K562 (cell line): Measurements from ENCODE around the gene SNX15. TPM values are rescaled to one million over a fixed set of nuclear protein-coding genes. Genes with fewer than 3 reads are reported as not detected.

Source experiments
- BCLAF1 ChIP-seq, 2 experiments: fragments of 450-650 bp in 1 of 2; IDR thresholded peaks; 2 replicates each; pipeline ENCODE4 v1.6.1; 2011 to 2017; ENCODE audit warnings: low read depth in 2 of 2, antibody characterized with exemption in 1 of 2, borderline replicate concordance in 1 of 2, low read length in 1 of 2, mild to moderate bottlenecking in 1 of 2, mixed read lengths in 1 of 2; ENCODE audit not compliant: control insufficient read depth in 1 of 2
- CEBPB ChIP-seq: fragments of 450-650 bp; IDR thresholded peaks from 2 replicates; pipeline ENCODE4 v1.6.1; 2016; ENCODE audit warnings: missing genetic modification characterization, missing compliant biosample characterization
- FOXP4 ChIP-seq: sonication (generic); formaldehyde crosslinking; IDR thresholded peaks from 2 replicates; pipeline ENCODE4 v1.8.0; 2022; ENCODE audit warnings: mild to moderate bottlenecking, missing genetic modification reagents, borderline replicate concordance
- POLR2AphosphoS5 ChIP-seq: IDR thresholded peaks from 2 replicates; pipeline ENCODE4 v1.6.1; 2011; ENCODE audit warnings: mild to moderate bottlenecking, low read depth, low read length, moderate library complexity; ENCODE audit not compliant: control insufficient read depth, insufficient read depth
- RBM34 ChIP-seq: fragments of 200-400 bp; formaldehyde crosslinking; IDR thresholded peaks from 2 replicates; pipeline ENCODE4 v1.6.1; 2018; ENCODE audit warnings: low read length, borderline replicate concordance; ENCODE audit not compliant: insufficient read depth
- SMARCE1 ChIP-seq: fragments of 450-650 bp; IDR thresholded peaks from 2 replicates; pipeline ENCODE4 v1.7.1; 2016; ENCODE audit warnings: mild to moderate bottlenecking
- TOE1 ChIP-seq, 2 experiments: fragments of 450-650 bp in 1 of 2; sonication (generic) in 1 of 2; formaldehyde crosslinking in 1 of 2; IDR thresholded peaks; 2 replicates each; pipeline versions ENCODE4 v1.7.1 to v1.8.0; 2016 to 2022; ENCODE audit warnings: borderline replicate concordance in 2 of 2, mild to moderate bottlenecking in 2 of 2, antibody characterized with exemption in 1 of 2, inconsistent platforms in 1 of 2, low read depth in 1 of 2, missing genetic modification reagents in 1 of 2, moderate library complexity in 1 of 2
- ZNF175 ChIP-seq: fragments of 200-800 bp; sonication (Bioruptor generic); IDR thresholded peaks from 2 replicates; pipeline ENCODE4 v1.6.1; 2016; ENCODE audit warnings: low read depth, mild to moderate bottlenecking, missing genetic modification characterization, missing compliant biosample characterization
- ZNF217 ChIP-seq: sonication (generic); formaldehyde crosslinking; IDR thresholded peaks from 2 replicates; pipeline ENCODE4 v1.8.0; 2022; ENCODE audit warnings: mild to moderate bottlenecking, missing genetic modification reagents
- ZNF3 ChIP-seq: fragments of 250-450 bp; sonication (Bioruptor Pico); IDR thresholded peaks from 2 replicates; pipeline ENCODE4 v1.5.0; 2021; ENCODE audit warnings: mild to moderate bottlenecking, moderate library complexity
- ZNF639 ChIP-seq, 2 experiments: fragments of 200-800 bp in 1 of 2; sonication (Bioruptor generic) in 1 of 2; sonication (generic) in 1 of 2; formaldehyde crosslinking in 1 of 2; IDR thresholded peaks in 1 of 2; conservative IDR thresholded peaks in 1 of 2; 2 replicates each; pipeline versions ENCODE4 v1.5.0 to v1.6.1; 2016 to 2020; ENCODE audit warnings: missing compliant biosample characterization in 1 of 2, missing genetic modification characterization in 1 of 2, missing genetic modification reagents in 1 of 2
- ZNF668 ChIP-seq: fragments of 250-450 bp; sonication (Bioruptor Pico); IDR thresholded peaks from 2 replicates; pipeline ENCODE4 v1.8.0; 2022; ENCODE audit warnings: mild to moderate bottlenecking, inconsistent platforms
- ZNF766 ChIP-seq: fragments of 200-800 bp; sonication (Bioruptor generic); conservative IDR thresholded peaks from 2 replicates; pipeline ENCODE4 v1.6.1; 2016; ENCODE audit warnings: missing genetic modification characterization, missing compliant biosample characterization
- polyA plus RNA-seq, 8 experiments: library from polyadenylated mRNA; depleted of rRNA in 4 of 8; stranded (reverse) in 5 of 8; unstranded in 3 of 8; fragments of >200 nt; fragmentation: Nextera tagmentation in 2 of 8; fragmentation: Illumina TruSeq in 1 of 8; extraction: Ambion mirVana in 2 of 8; extraction: Trizol in 1 of 8; gene quantifications; 2 replicates each; pipeline versions ENCODE4 v1.2.1 to v1.2.3, GENCODE V29; 2011 to 2014; ENCODE audit warnings: inconsistent platforms in 1 of 8, missing spikeins in 1 of 8
- total RNA-seq, 7 experiments: library from RNA; depleted of rRNA in 6 of 7; stranded (reverse); fragments of >200 nt in 6 of 7; fragmentation: Illumina TruSeq in 2 of 7; extraction: Trizol in 2 of 7; gene quantifications; 2 replicates each; pipeline versions ENCODE4 v1.2.1 to v1.2.3, GENCODE V29; 2011 to 2021; ENCODE audit warnings: low replicate concordance in 1 of 7
- TF ChIP-seq, protein P1 (sequence below): sonication (generic); IDR thresholded peaks from 2 replicates; pipeline ENCODE4 v1.6.1; 2016

The SNX15 gene
- total and polyA plus RNA-seq, 9 of the 15 experiments (the other 6 are each of a cell fraction or from before 2014, with no cell fraction given) = 1.8 to 27.8 (median 15.2) TPM

- TF ChIP-seq FOXP4 (CRISPR knock-in tag) (no peak), BCLAF1 (IDR thresholded peaks at IDR 0.05; ENCODE audit: borderline replicate concordance in 1 of 2, control insufficient read depth in 1 of 2, low read depth in 2 of 2, low read length in 1 of 2) (no peak), ZNF175 (CRISPR knock-in tag) (no peak), POLR2AphosphoS5 (peak; percentile 63; the same call in 1 of the 2 replicates), CEBPB (peak; percentile 37; the same call in 1 of the 2 replicates), ZNF217 (CRISPR knock-in tag) (no peak), ZNF766 (no peak), ZNF3 (no peak), ZNF668 (CRISPR knock-in tag) (no peak), RBM34 (no peak), ZNF639 (CRISPR knock-in tag; conservative IDR thresholded peaks at IDR 0.05 in 1 of 2, IDR thresholded peaks at IDR 0.05 in 1 of 2) (no peak), TOE1 (IDR thresholded peaks at IDR 0.05; ENCODE audit: borderline replicate concordance) (no peak), TOE1 (CRISPR knock-in tag; IDR thresholded peaks at IDR 0.05; ENCODE audit: borderline replicate concordance, low read depth) (no peak), SMARCE1 (no peak)
- TF ChIP-seq, protein P1, sequence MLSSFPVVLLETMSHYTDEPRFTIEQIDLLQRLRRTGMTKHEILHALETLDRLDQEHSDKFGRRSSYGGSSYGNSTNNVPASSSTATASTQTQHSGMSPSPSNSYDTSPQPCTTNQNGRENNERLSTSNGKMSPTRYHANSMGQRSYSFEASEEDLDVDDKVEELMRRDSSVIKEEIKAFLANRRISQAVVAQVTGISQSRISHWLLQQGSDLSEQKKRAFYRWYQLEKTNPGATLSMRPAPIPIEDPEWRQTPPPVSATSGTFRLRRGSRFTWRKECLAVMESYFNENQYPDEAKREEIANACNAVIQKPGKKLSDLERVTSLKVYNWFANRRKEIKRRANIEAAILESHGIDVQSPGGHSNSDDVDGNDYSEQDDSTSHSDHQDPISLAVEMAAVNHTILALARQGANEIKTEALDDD = no peak
These were observed 24.2 kb downstream of the SNX15 start (continued) for GRCh38 chr11:65051398-65051858.
